Ramos (cell line): ENCODE results near the gene ASCL5.

Experiments
- in situ Hi-C: fragments of 300-500 bp; cut with MboI; formaldehyde crosslinking; loops from one replicate; pipeline ENCODE4 v1.14.3; 2022; ENCODE audit warnings: low sequenced_read_pairs; ENCODE audit not compliant: unreplicated experiment

Gene ASCL5

GRCh38 chr1:201154389-201155165 is 27.6 kb upstream of the ASCL5 start, which contains the start of gene TMEM9:
TMEM9 (minus strand) TSS chr1:201154474; CDS start chr1:201153923, 551 bp downstream.
- in situ Hi-C loops, result no loop called here

DNA sequence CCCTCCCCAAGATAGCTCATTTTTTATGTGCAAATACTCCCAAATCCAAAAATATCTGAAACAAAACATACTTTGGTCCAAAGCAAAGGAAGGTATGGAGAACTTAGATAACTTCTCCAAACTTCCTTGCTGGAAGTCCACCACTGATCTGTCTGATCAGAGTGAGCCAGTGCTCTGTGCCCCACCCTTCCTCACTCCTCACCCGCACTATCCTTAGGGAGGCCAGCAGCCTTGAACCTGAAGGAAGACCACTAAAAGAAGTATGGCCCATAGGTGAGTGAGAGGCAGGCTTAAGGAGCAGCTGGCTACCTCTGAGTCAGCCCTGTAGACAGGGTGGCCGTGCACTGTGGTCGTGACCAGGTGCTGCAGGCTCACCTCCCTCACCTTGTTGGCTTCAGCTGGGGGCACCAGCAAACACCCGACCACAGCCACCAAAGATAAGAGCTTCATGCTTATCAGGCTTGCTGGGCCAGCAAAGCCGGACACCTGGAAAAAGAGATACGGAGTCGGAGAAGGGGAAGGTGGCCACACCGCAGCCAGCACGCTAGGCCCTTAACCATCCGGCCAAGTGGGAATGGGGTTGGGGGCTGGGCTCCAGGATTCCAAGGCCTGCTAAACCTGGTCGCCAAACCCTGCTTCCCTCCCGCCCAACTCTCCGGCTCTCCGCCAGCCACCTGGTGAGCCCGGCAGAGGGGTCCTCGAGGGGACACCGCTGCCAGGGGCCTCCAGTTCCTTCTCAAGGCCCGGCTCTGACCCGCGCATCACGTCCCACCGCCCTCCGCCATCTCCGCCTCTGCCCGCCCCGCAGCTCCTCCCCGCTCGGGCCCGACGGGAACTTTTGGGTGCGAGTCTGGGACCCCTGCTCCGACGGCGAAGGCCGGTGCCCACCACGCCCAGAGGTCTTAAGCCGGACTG is 26.7 kb upstream of the ASCL5 start:
- in situ Hi-C loops, result no loop called here

GRCh38 chr1:201149400-201149799 is 22.4 kb upstream of the ASCL5 start:
- in situ Hi-C loops, result no loop called here

DNA sequence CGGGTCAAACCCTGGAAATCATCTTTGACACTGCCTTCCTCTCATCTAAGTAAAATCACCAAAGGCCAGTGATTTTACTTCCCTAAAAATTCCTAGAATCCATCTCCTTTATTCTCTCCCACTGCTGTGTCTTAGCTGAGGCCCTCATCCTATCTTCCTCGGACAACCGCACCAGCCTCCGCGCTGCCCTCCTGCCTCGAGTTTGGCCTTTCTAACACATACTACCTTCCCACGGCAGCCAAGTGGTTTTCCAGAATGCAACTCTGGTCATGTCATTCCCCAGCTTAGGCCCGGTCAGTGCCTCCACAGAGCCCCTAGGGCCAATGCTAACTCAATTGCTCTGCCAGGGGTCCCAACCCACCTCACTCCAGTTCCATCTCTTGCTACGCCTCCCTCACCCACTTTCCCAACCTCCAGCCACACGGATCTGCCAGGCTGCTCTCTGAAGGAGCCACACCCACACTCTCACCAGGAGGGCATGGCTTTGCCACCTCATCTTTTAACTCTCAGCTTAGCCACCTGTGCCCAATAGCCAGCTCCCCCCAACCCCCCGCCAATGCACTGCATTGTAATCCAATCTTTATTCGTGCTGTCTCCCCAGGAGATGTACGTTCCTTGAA is 20.5 kb upstream of the ASCL5 start:
- in situ Hi-C loops, result no loop called here

- in situ Hi-C loops, result no loop called here
These were observed 19.8 kb upstream of the ASCL5 start for GRCh38 chr1:201146626-201147390.

DNA sequence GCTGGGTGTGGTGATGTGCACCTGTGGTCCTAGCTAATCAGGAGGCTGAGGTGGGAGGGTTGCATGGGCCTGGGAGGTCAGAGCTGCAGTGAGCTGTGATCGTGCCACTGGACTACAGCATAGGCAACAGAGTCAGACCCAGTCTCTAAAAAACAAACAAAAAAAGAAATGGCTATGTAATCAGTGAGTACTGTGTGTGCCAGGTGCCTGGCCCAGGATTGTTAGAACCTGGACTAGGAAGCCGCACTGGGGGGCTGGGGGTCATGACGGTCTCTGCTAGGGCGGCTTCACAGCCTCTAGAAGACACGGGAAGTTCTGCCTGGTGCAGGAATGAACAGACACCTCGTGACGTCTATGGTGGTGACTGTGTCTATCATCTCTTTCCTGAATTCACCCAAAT is 18.8 kb upstream of the ASCL5 start:
- in situ Hi-C loops, result no loop called here

DNA sequence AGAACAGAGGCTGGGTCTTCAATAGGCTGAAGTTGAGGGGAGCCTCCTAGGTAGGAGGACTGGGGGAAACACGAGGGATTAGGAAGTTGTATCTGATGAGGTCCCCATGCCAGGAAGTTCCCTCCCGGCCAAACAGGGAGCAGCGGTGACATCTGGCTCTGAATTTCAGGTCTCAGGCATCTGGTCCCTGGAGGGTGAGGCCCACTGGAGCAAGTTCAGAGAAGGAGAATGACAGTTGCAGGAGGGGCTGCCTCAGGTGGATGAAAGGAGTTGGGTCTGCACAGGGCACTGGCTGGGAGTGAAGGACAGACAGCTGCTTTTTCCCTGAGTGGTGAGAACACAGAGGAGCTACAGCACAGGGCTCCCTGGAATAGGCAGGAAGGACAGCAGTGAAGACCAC is 18.1 kb upstream of the ASCL5 start:
- in situ Hi-C loops, result no loop called here

DNA sequence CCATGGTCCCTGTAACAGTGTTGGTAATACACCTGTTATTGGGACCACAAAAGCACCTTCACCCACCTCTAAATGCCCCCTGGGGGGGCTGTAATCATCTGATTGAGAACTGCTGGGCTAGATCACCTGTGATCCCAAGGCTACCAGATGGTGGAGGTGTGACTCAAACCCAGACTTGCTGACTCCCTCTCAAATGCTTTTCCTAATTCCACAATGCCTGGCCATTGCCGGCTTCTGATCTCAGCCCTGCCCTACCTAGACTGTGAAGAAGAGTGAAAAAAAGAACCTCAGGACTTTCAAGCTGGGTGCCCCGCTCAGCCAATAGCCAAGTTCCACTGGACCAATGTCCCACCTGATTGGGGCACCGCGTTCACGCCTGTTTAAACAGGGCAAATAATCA is 17.7 kb upstream of the ASCL5 start:
- in situ Hi-C loops, result no loop called here

GRCh38 chr1:201143726-201144635 is 17.0 kb upstream of the ASCL5 start:
- in situ Hi-C loops, result no loop called here

DNA sequence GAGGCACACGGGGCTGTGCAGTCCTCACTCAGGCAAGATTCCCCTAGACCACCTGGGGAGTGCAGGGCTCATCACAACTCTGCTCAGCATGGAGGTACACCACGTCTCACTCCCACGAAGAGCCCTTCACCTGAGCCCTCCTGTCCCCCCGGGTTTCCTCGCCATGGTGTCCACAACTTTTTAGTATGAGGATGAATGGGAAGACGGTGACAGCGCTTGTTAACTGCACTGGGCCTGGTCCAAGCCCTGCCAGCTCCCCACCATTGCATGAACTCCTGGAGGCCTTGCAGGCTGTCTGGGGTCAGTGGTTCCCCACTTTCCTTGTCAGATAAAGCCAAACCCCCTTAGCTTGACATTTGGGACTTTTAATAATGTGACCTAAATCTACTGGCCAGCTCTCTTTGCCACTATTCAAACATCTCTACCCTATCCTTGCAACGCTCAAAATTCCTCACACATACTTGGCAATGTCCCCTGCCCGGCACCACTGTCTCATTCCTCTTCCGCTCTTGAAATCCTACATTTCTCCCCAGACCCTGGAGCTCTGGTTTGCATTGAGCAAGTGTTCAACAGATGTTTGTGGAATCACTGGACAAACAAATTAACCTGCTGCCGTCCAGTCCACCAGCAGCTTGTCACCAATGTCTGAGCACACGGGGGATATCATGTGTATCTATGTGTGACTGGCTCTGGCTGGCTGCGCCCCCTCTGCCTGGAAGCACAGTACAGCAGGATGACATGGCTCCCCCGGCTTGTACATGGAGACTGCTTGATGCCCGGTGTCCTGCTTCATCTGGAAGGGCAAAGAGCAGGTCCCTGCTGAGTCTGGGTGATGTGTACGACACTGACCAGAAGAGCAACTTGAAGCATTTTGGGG is 16.1 kb upstream of the ASCL5 start:
- in situ Hi-C loops, result no loop called here

GRCh38 chr1:201142011-201142848 is 15.2 kb upstream of the ASCL5 start:
- in situ Hi-C loops, result no loop called here

- in situ Hi-C loops, result no loop called here
These were observed 14.4 kb upstream of the ASCL5 start for GRCh38 chr1:201141418-201141817.

DNA sequence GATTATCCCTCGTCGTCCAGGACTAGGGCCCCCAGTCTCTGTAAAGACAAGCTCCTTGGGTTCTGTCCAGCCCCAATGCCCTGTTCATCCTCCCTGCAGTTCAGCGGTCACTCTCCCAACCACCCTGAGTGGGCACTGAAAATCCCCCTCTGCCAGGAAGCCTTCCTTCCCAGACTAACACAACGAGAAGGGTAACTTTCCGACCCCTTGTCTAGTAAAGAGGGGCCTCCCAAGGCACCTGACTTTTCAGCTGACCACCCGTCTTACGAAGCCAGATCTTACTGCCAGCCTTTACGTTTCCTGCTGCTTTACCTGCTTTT is 13.9 kb upstream of the ASCL5 start:
- in situ Hi-C loops, result no loop called here

- in situ Hi-C loops, result no loop called here
These were observed 13.4 kb upstream of the ASCL5 start for GRCh38 chr1:201140235-201140940.

- in situ Hi-C loops, result no loop called here
These were observed 12.8 kb upstream of the ASCL5 start for GRCh38 chr1:201139756-201140155.

DNA sequence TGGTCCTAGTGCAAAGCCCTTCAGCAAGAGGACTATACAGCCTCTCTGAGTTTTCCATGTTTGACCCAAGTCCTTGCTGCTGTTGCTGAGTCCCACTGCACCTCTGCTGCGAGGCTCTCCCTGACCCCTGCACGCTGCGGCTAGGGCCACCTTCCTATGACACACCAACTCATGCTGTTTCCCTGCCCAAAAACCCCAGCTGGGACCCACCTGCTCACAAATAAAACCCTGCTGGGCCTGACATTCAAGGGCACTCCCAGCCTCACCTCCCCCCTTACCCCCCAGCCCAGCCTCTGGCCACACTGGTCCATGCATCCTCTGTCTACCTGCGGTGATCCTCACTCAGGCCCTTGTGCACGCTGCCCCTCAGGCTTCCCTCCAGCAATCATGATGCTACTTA is 12.3 kb upstream of the ASCL5 start:
- in situ Hi-C loops, result no loop called here

GRCh38 chr1:201138311-201138840 is 11.4 kb upstream of the ASCL5 start:
- in situ Hi-C loops, result no loop called here
